DND-41 (cell line): ENCODE measurements around the gene DPH3.
A peak's percentile ranks its signal among the peaks of the same experiment; 100 is the strongest.

Experiments
- ATAC-seq: fragments of 200-7000 bp; cut with Tn5 transposase; 3 replicates; pipeline ENCODE4 v1.9.1; 2021; ENCODE audit warnings: low read depth; ENCODE audit not compliant: insufficient read depth
- DNase-seq: peaks from one replicate; pipeline ENCODE4 v3.0.0-alpha.2; 2020
- H2AFZ ChIP-seq: 2 replicates; pipeline ENCODE4 v1.6.0; 2012; ENCODE audit warnings: low read depth, low read length
- H3K27ac ChIP-seq: 2 replicates; pipeline ENCODE4 v1.5.1; 2012; ENCODE audit warnings: low read length, inconsistent platforms
- H3K27me3 ChIP-seq: fragments of 200-600 bp; sonication (generic); 2 replicates; pipeline ENCODE4 v1.6.0; 2012; ENCODE audit warnings: low read length, mild to moderate bottlenecking, inconsistent platforms; ENCODE audit not compliant: insufficient read depth, poor library complexity
- H3K36me3 ChIP-seq: 2 replicates; pipeline ENCODE4 v1.5.1; 2012; ENCODE audit warnings: low read length, inconsistent platforms; ENCODE audit not compliant: insufficient read depth
- H3K4me1 ChIP-seq: 2 replicates; pipeline ENCODE4 v1.5.1; 2012; ENCODE audit warnings: mild to moderate bottlenecking, low read length; ENCODE audit not compliant: insufficient read depth
- H3K4me2 ChIP-seq: 2 replicates; pipeline ENCODE4 v1.6.0; 2012; ENCODE audit warnings: mild to moderate bottlenecking, moderate library complexity, low read length, inconsistent platforms; ENCODE audit not compliant: insufficient read depth
- H3K4me3 ChIP-seq, 2 experiments: fragments of 200-600 bp in 1 of 2; shearing (Covaris generic) in 1 of 2; 2 replicates each; pipeline ENCODE4 v1.5.1; 2012 to 2016; ENCODE audit warnings: inconsistent platforms in 2 of 2, low read length in 2 of 2, mild to moderate bottlenecking in 2 of 2, low read depth in 1 of 2, moderate library complexity in 1 of 2
- H3K79me2 ChIP-seq: 2 replicates; pipeline ENCODE4 v1.6.0; 2012; ENCODE audit warnings: low read length, inconsistent platforms; ENCODE audit not compliant: insufficient read depth
- H3K9ac ChIP-seq: 2 replicates; pipeline ENCODE4 v1.6.0; 2012; ENCODE audit warnings: low read depth, mild to moderate bottlenecking, inconsistent platforms, low read length, moderate library complexity
- H3K9me3 ChIP-seq: 2 replicates; pipeline ENCODE4 v1.5.1; 2012; ENCODE audit warnings: low read length, moderate library complexity, mild to moderate bottlenecking, inconsistent platforms; ENCODE audit not compliant: insufficient read depth, severe bottlenecking
- H4K20me1 ChIP-seq: 2 replicates; pipeline ENCODE4 v1.6.0; 2012; ENCODE audit warnings: low read length; ENCODE audit not compliant: insufficient read depth
- CTCF ChIP-seq: IDR thresholded peaks from 2 replicates; pipeline ENCODE4 v1.5.1; 2012; ENCODE audit warnings: borderline replicate concordance, low read length, moderate library complexity, mild to moderate bottlenecking; ENCODE audit not compliant: poor library complexity, severe bottlenecking; ENCODE audit errors: extremely low read depth
- EZH2 ChIP-seq: IDR thresholded peaks from 3 replicates; pipeline ENCODE4 v1.6.1; 2012; ENCODE audit warnings: borderline replicate concordance, low read depth, mild to moderate bottlenecking, moderate library complexity, low read length, inconsistent platforms; ENCODE audit not compliant: severe bottlenecking

The DPH3 gene

GRCh38 chr3:16297997-16298885 is 33.5 kb upstream of the DPH3 start:
- Histone ChIP-seq H3K79me2 (peaks cover 25% of the 10 kb centered on the region), H2AFZ (no peak overlapping the region), H3K4me3 (no peak overlapping the region), H3K9ac (no peak overlapping the region; the same call in 1 of the 2 replicates), H3K36me3 (peaks cover 56% of the 10 kb centered on the region), H3K27me3 (no peaks in the 10 kb centered on the region), H3K27ac (peak overlapping the region; percentile 95), H4K20me1 (no peaks in the 10 kb centered on the region), H3K4me1 (peaks cover 56% of the 10 kb centered on the region), H3K9me3 (peaks cover 8% of the 10 kb centered on the region), H3K4me2 (no peak overlapping the region)
- DNase-seq (no peak), ATAC-seq (no peak)
- no peak for TF ChIP-seq EZH2
- no peak for TF ChIP-seq CTCF

GRCh38 chr3:16295298-16295890 is 30.7 kb upstream of the DPH3 start:
- no peak overlapping the region for H3K4me2 ChIP-seq
- H3K36me3 ChIP-seq, result peaks cover 55% of the 10 kb centered on the region
- no peak for ATAC-seq
- no peak overlapping the region for H2AFZ ChIP-seq
- peaks cover 32% of the 10 kb centered on the region for H3K79me2 ChIP-seq
- H3K27ac ChIP-seq, result peak overlapping the region; percentile 29; the same call in 1 of the 2 replicates
- H3K9me3 ChIP-seq, result peaks cover 12% of the 10 kb centered on the region
- DNase-seq, result no peak
- H3K4me3 ChIP-seq, result no peak overlapping the region
- H3K9ac ChIP-seq, result no peak overlapping the region
- TF ChIP-seq CTCF (no peak), EZH2 (no peak)
- no peaks in the 10 kb centered on the region for H4K20me1 ChIP-seq
- H3K4me1 ChIP-seq, result peaks cover 51% of the 10 kb centered on the region
- H3K27me3 ChIP-seq, result no peaks in the 10 kb centered on the region

- Histone ChIP-seq H3K27me3 (no peaks in the 10 kb centered on the region), H3K4me3 (no peak overlapping the region), H3K27ac (peak overlapping the region; percentile 44), H2AFZ (no peak overlapping the region), H4K20me1 (no peaks in the 10 kb centered on the region), H3K79me2 (peaks cover 32% of the 10 kb centered on the region), H3K36me3 (peaks cover 55% of the 10 kb centered on the region), H3K4me1 (peaks cover 51% of the 10 kb centered on the region), H3K9ac (no peak overlapping the region), H3K9me3 (peaks cover 12% of the 10 kb centered on the region), H3K4me2 (no peak overlapping the region)
- DNase-seq (no peak), ATAC-seq (no peak)
- TF ChIP-seq CTCF (no peak), EZH2 (no peak)
Observed at GRCh38 chr3:16294844-16295243, 30.1 kb upstream of the DPH3 start.
